Activated CD8-positive, alpha-beta memory T cell treated with anti-CD3 and anti-CD28 coated beads for 48 hours (primary cell): ENCODE data around the gene RIOK1.
"Not testable (repeated sequence)": the region's sequence is repeated elsewhere in the genome, so short reads cannot be mapped to it uniquely, and the experiment has no call there.

Experiments
- DNase-seq, 3 experiments: peaks; one replicate each; pipeline ENCODE4 v3.0.0-alpha.2; 2020; ENCODE audit warnings: low read depth in 2 of 3, low spot score in 2 of 3

The RIOK1 gene

GRCh38 chr6:7389451-7390225, at the start of gene RIOK1, which contains the start of gene CAGE1:
TSS of gene RIOK1 (plus strand) at chr6:7389808. CDS start at chr6:7390003, 195 bp downstream.
TSS of gene CAGE1 (minus strand) at chr6:7389742. CDS start at chr6:7387173, 2,569 bp downstream.
- peak; percentile 83 to 91 (median 86) for DNase-seq

GRCh38 chr6:7341271-7341670, 48.3 kb upstream of the RIOK1 start:
- no peak for DNase-seq

- no peak for DNase-seq
Observed at GRCh38 chr6:7341989-7342742, 47.4 kb upstream of the RIOK1 start.

GRCh38 chr6:7343546-7344475, 45.8 kb upstream of the RIOK1 start:
- no peak for DNase-seq

GRCh38 chr6:7344773-7345450, 44.7 kb upstream of the RIOK1 start:
- not testable (repeated sequence) for DNase-seq

GRCh38 chr6:7347551-7347997, 42.0 kb upstream of the RIOK1 start:
- not testable (repeated sequence) for DNase-seq

- DNase-seq = not testable (repeated sequence)
Observed at GRCh38 chr6:7350591-7350990, 39.0 kb upstream of the RIOK1 start.

GRCh38 chr6:7351916-7352315, 37.7 kb upstream of the RIOK1 start:
- DNase-seq = not testable (repeated sequence)

GRCh38 chr6:7367408-7367807, 22.2 kb upstream of the RIOK1 start:
- DNase-seq = no peak

GRCh38 chr6:7373739-7374138, 15.9 kb upstream of the RIOK1 start:
- DNase-seq = no peak

GRCh38 chr6:7377961-7378360, 11.6 kb upstream of the RIOK1 start:
- DNase-seq = no peak

- DNase-seq = no peak
Observed at GRCh38 chr6:7378740-7379139, 10.9 kb upstream of the RIOK1 start.

- DNase-seq = no peak
Observed at GRCh38 chr6:7381092-7381491, 8.5 kb upstream of the RIOK1 start.

GRCh38 chr6:7389162-7389450, 502 bp upstream of the RIOK1 start:
- DNase-seq = no peak

- DNase-seq = no peak
Observed at GRCh38 chr6:7390226-7390878, 744 bp downstream of the RIOK1 start.

- no peak for DNase-seq
Observed at GRCh38 chr6:7391151-7391550, 1.5 kb downstream of the RIOK1 start.

- no peak for DNase-seq
Observed at GRCh38 chr6:7392402-7392801, 2.8 kb downstream of the RIOK1 start.

- DNase-seq = no peak
Observed at GRCh38 chr6:7401075-7401474, 11.5 kb downstream of the RIOK1 start.

- DNase-seq = no peak
Observed at GRCh38 chr6:7402716-7403115, 13.1 kb downstream of the RIOK1 start.

- DNase-seq = no peak
Observed at GRCh38 chr6:7404546-7404945, 14.9 kb downstream of the RIOK1 start.
